Large intestine (tissue), 3 donors: ENCODE data around the gene DAB2IP. TPM values are rescaled to one million over a fixed set of nuclear protein-coding genes. Genes with fewer than 3 reads are reported as not detected.
A peak's percentile ranks its signal among the peaks of the same experiment; 100 is the strongest.

Experiments used
- DNase-seq, 2 donors: peaks; one replicate each; pipeline versions ENCODE4 v3.0.0 to v3.0.0-alpha.2; 2013
- H3K27ac ChIP-seq: one replicate; pipeline ENCODE4 v1.5.1; 2013; ENCODE audit warnings: low read length
- H3K27me3 ChIP-seq: 2 replicates; pipeline ENCODE4 v1.6.1; 2013; ENCODE audit warnings: low read length; ENCODE audit not compliant: control insufficient read depth, insufficient read depth
- H3K36me3 ChIP-seq: 2 replicates; pipeline ENCODE4 v1.6.1; 2013; ENCODE audit warnings: low read length; ENCODE audit not compliant: control insufficient read depth, insufficient read depth
- H3K4me1 ChIP-seq: one replicate; pipeline ENCODE4 v1.6.1; 2013; ENCODE audit warnings: low read length; ENCODE audit not compliant: control insufficient read depth, insufficient read depth
- H3K4me3 ChIP-seq: one replicate; pipeline ENCODE4 v1.5.1; 2013; ENCODE audit warnings: low read length
- H3K9me3 ChIP-seq: one replicate; pipeline ENCODE4 v1.6.1; 2013; ENCODE audit warnings: mild to moderate bottlenecking, low read depth, low read length, moderate library complexity; ENCODE audit not compliant: control insufficient read depth
- WGBS: methylation state at CpG from one replicate; pipeline ENCODE4 v1.1.5; 2013; ENCODE audit warnings: low lambda C conversion rate; ENCODE audit not compliant: insufficient coverage; 5-methylcytosine and 5-hydroxymethylcytosine counted together
- polyA plus RNA-seq: library from polyadenylated mRNA; unstranded; fragments of 120-200 nt; gene quantifications from one replicate; pipeline ENCODE4 v1.2.1, GENCODE V29; 2013

The DAB2IP gene
- polyA plus RNA-seq, 1 donor: 33.0 TPM

GRCh38 chr9:121626012-121626411, 25.4 kb upstream of the DAB2IP start:
- no peak for DNase-seq
- H3K4me1 ChIP-seq: peaks cover 13% of the 10 kb centered on the region
- H3K9me3 ChIP-seq: no peaks in the 10 kb centered on the region
- H3K4me3 ChIP-seq: no peak overlapping the region
- no CpG with 5 or more reads among the region's 4 CpGs for WGBS
- H3K27ac ChIP-seq: no peak overlapping the region
- H3K27me3 ChIP-seq: no peaks in the 10 kb centered on the region
- no peaks in the 10 kb centered on the region for H3K36me3 ChIP-seq

- no peak for DNase-seq
- no peaks in the 10 kb centered on the region for H3K9me3 ChIP-seq
- H3K4me1 ChIP-seq: peaks cover 9% of the 10 kb centered on the region
- 91% methylated on average over 1 of the region's 6 CpGs for WGBS
- H3K27ac ChIP-seq: no peak overlapping the region
- no peaks in the 10 kb centered on the region for H3K36me3 ChIP-seq
- H3K4me3 ChIP-seq: no peak overlapping the region
- H3K27me3 ChIP-seq: no peaks in the 10 kb centered on the region
Observed at GRCh38 chr9:121627427-121627826, 24.0 kb upstream of the DAB2IP start.

- Histone ChIP-seq H3K27me3 (no peaks in the 10 kb centered on the region), H3K4me3 (no peak overlapping the region), H3K36me3 (no peaks in the 10 kb centered on the region), H3K9me3 (no peaks in the 10 kb centered on the region), H3K4me1 (peaks cover 4% of the 10 kb centered on the region), H3K27ac (no peak overlapping the region)
- DNase-seq: no peak
- WGBS: no CpG with 5 or more reads among the region's 4 CpGs
Observed at GRCh38 chr9:121628401-121628800, 23.0 kb upstream of the DAB2IP start.

GRCh38 chr9:121631115-121631514, 20.3 kb upstream of the DAB2IP start:
- WGBS: no CpG with 5 or more reads among the region's 3 CpGs
- peaks cover 23% of the 10 kb centered on the region for H3K4me1 ChIP-seq
- H3K4me3 ChIP-seq: no peak overlapping the region
- no peaks in the 10 kb centered on the region for H3K27me3 ChIP-seq
- H3K27ac ChIP-seq: no peak overlapping the region
- no peaks in the 10 kb centered on the region for H3K36me3 ChIP-seq
- no peak for DNase-seq
- H3K9me3 ChIP-seq: no peaks in the 10 kb centered on the region

- no peak for DNase-seq
- peaks cover 31% of the 10 kb centered on the region for H3K4me1 ChIP-seq
- no peak overlapping the region for H3K4me3 ChIP-seq
- H3K27ac ChIP-seq: no peak overlapping the region
- H3K9me3 ChIP-seq: no peaks in the 10 kb centered on the region
- H3K27me3 ChIP-seq: no peaks in the 10 kb centered on the region
- no CpG with 5 or more reads among the region's 18 CpGs for WGBS
- H3K36me3 ChIP-seq: no peaks in the 10 kb centered on the region
Observed at GRCh38 chr9:121631978-121632418, 19.4 kb upstream of the DAB2IP start.

- no peaks in the 10 kb centered on the region for H3K36me3 ChIP-seq
- no CpG with 5 or more reads among the region's 9 CpGs for WGBS
- H3K4me3 ChIP-seq: no peak overlapping the region
- H3K27me3 ChIP-seq: no peaks in the 10 kb centered on the region
- H3K9me3 ChIP-seq: no peaks in the 10 kb centered on the region
- H3K4me1 ChIP-seq: peaks cover 40% of the 10 kb centered on the region
- no peak overlapping the region for H3K27ac ChIP-seq
- no peak for DNase-seq
Observed at GRCh38 chr9:121633119-121633714, 18.2 kb upstream of the DAB2IP start.

GRCh38 chr9:121633736-121634135, 17.7 kb upstream of the DAB2IP start:
- Histone ChIP-seq H3K36me3 (no peaks in the 10 kb centered on the region), H3K4me1 (peaks cover 45% of the 10 kb centered on the region), H3K4me3 (no peak overlapping the region), H3K27ac (no peak overlapping the region), H3K9me3 (no peaks in the 10 kb centered on the region), H3K27me3 (no peaks in the 10 kb centered on the region)
- 80% methylated on average over 1 of the region's 1 CpG for WGBS
- no peak for DNase-seq

- Histone ChIP-seq H3K4me3 (no peak overlapping the region), H3K36me3 (no peaks in the 10 kb centered on the region), H3K4me1 (peaks cover 46% of the 10 kb centered on the region), H3K9me3 (no peaks in the 10 kb centered on the region), H3K27me3 (no peaks in the 10 kb centered on the region), H3K27ac (peak overlapping the region; percentile 8)
- peak in 1 of 2 donors; percentile 77 for DNase-seq
- WGBS: no CpG with 5 or more reads among the region's 20 CpGs
Observed at GRCh38 chr9:121634329-121635261, 16.8 kb upstream of the DAB2IP start.

- peaks cover 54% of the 10 kb centered on the region for H3K4me1 ChIP-seq
- no peaks in the 10 kb centered on the region for H3K36me3 ChIP-seq
- no peak overlapping the region for H3K4me3 ChIP-seq
- H3K9me3 ChIP-seq: no peaks in the 10 kb centered on the region
- H3K27me3 ChIP-seq: no peaks in the 10 kb centered on the region
- WGBS: no CpG with 5 or more reads among the region's 7 CpGs
- no peak overlapping the region for H3K27ac ChIP-seq
- DNase-seq: no peak
Observed at GRCh38 chr9:121635300-121635876, 16.0 kb upstream of the DAB2IP start.

- Histone ChIP-seq H3K27ac (no peak overlapping the region), H3K27me3 (no peaks in the 10 kb centered on the region), H3K4me1 (peaks cover 64% of the 10 kb centered on the region), H3K9me3 (no peaks in the 10 kb centered on the region), H3K36me3 (no peaks in the 10 kb centered on the region), H3K4me3 (no peak overlapping the region)
- no peak for DNase-seq
- 80% methylated on average over 1 of the region's 12 CpGs for WGBS
Observed at GRCh38 chr9:121636341-121636865, 15.0 kb upstream of the DAB2IP start.
